Ammon's horn (tissue), 1 donor: ENCODE data around the gene GM2A.
A peak's percentile ranks its signal among the peaks of the same experiment; 100 is the strongest.
"Not testable (repeated sequence)": the region's sequence is repeated elsewhere in the genome, so short reads cannot be mapped to it uniquely, and the experiment has no call there.

Source experiments
- DNase-seq: peaks from one replicate; pipeline ENCODE4 v3.0.0-alpha.2; 2016; ENCODE audit warnings: low spot score

The GM2A gene

DNA sequence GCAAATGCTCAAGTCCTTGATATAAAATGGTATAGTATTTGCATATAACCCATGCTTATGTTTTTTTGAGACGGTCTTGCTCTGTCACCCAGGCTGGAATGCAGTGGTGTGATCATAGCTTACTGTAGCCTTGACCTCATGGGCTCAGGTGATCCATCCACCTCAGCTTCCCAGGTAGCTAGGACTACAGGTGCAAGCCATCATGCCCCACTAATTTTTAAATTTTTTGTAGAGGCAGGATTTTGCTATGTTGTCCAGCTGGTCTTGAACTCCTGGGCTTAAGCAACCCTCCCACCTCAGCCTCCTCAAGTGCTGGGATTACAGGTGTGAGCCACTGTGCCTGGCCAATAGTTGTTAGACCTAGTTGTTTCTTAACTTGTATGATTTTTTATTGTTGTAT lies 33.3 kb downstream of the GM2A start:
- no peak for DNase-seq

GRCh38 chr5:151288180-151288579 lies 35.2 kb downstream of the GM2A start:
- no peak for DNase-seq

DNA sequence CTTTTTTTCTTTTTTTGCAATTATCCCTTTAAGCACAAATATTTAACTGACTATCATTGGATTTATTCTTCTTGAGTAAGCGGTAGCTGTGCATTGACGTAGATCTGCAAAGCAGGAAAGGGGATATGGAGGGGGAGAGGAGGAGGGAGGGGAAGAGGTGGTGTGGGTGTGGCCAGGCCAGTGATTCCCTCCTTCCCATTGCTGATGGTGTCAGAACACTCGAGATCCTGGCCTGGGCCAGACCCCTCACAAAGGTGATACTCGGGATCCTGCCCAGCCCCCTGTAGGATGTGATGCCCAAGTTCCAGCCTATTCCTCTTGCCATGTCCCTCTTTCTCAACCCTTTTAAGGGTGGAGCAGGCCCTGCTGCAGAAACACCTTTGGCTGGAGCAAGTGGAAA lies 40.6 kb downstream of the GM2A start:
- DNase-seq: no peak

DNA sequence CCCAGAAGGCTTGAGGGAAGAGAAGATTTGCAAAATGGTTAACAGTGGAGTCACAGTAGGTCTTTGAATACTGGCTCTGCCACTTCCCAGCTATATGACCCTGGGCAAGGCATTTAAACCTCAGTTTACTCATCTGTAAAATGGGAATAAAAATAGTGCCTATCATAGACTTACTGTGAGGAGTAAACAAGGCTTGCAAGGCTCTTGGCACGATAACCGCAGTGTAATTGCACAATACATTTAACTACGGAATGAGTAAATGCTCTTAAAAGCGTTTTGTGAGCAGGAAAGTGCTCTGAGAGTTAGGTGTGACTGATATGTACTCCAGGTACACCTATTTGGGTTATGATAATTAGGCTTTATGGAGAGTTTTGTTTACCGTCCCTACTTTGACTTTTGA lies 42.2 kb downstream of the GM2A start:
- DNase-seq: no peak

- peak; percentile 15 for DNase-seq
Measured at GRCh38 chr5:151295791-151296477, 42.9 kb downstream of the GM2A start.

DNA sequence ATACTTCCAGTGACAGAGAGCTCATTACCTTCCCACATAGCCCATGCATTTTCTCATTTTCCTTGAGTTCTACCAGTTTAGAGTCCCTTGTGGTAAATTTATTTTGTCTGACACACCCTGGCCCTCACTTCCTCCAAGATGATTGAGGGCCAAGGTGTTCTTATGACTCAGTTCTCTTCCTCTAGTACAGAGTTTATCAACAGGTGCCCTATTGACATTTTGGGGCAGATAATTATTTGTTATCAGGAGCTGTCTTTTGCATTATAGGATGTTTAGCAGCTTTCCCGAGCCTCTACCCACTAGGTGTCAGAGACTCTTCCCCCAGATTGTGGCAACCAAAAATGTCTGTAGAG lies 43.5 kb downstream of the GM2A start:
- DNase-seq: no peak

GRCh38 chr5:151296974-151297373 lies 44.0 kb downstream of the GM2A start:
- no peak for DNase-seq

GRCh38 chr5:151298063-151298855 lies 45.3 kb downstream of the GM2A start:
- DNase-seq: peak; percentile 18

GRCh38 chr5:151303666-151304065 lies 50.7 kb downstream of the GM2A start, which contains the start of gene SLC36A3:
TSS of gene SLC36A3 (minus strand) at chr5:151303766. CDS start at chr5:151303354, 412 bp downstream.
- DNase-seq: no peak

GRCh38 chr5:151309266-151309665 lies 56.3 kb downstream of the GM2A start:
- not testable (repeated sequence) for DNase-seq

- DNase-seq: not testable (repeated sequence)
Measured at GRCh38 chr5:151309821-151310220, 56.8 kb downstream of the GM2A start.

- DNase-seq: no peak
Measured at GRCh38 chr5:151310932-151311331, 57.9 kb downstream of the GM2A start.

DNA sequence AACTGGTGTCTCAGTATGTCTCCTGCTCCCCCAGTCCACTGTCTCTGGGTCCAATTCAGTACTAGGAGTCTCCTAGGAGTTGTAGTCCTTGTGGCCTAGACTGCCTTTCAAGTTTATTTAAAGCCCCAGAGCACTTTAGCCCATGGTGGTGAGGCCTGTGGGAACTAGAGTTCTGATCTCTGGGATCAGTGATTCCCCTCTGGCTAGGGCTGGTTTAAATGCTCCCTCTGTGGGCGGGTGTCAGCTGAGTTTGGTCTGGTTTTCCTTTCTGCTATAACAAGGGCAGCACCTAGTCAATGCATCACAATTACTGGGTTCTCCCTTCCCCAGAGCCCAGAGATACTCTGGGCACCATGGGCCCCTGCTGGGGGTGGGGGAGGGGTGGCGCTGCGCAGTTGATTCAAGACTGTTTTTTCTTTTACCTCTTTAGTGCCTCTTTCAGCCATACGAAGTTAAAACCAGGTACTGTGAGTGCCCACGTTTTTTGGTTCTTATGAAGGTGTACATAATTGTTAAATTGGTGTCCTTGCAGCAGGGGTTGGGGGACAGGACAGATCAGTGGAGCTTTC lies 59.9 kb downstream of the GM2A start:
- DNase-seq: no peak

GRCh38 chr5:151313357-151313756 lies 60.4 kb downstream of the GM2A start:
- no peak for DNase-seq

DNA sequence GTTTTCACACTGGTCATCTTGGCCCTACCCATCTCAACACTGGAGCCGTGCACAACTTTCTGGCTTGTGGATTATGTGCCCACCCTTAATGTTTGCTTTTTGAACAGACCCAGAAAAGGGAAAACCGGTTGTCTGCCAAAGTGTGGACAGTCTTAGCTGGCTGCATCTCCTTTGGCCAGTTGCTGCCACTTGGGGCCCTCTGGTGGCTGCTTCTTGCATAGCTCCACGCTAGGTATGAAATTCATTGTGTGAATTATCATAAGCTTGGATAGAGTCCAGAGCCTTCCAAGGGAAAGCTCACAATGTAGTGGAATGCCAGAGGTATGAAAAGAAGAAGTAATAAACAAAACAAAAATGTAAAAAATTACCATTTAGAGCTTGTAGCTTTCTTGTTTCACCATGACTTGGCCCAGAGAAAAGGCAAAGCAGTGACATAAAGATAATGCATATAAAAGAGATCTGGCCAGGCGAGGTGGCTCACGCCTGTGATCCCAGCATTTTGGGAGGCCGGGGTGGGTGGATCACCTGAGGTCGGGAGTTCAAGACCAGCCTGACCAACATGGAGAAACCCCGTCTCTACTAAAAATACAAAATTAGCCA lies 63.1 kb downstream of the GM2A start:
- DNase-seq: peak; percentile 35

GRCh38 chr5:151317871-151318270 lies 64.9 kb downstream of the GM2A start:
- DNase-seq: no peak

GRCh38 chr5:151318850-151319732 lies 66.1 kb downstream of the GM2A start:
- peak; percentile 42 for DNase-seq
